ENCODE results near the gene CIRBP.

The CIRBP gene

GRCh38 chr19:1273263-1274041 lies 4.3 kb downstream of the CIRBP start:
- ChIA-PET CTCF (interaction anchor here (0.6 to 4.3 kb wide), 5 partner anchors 29 to 198 kb away, joined by 3 to 46 read pairs (median 9); partner anchors contain the start of gene ATP5F1D), POLR2A (interaction anchor here (0.8 to 2.5 kb wide), 5 partner anchors 7 to 29 kb away, joined by 3 to 12 read pairs (median 9); no protein-coding TSS in a partner anchor)
- TF ChIP-seq CTCF (IDR thresholded peaks at IDR 0.05; ENCODE audit: insufficient read depth, low read length, missing control alignments) = no peak
- no peak for DNase-seq (ENCODE audit: low read depth, low spot score)
- H3K4me3 ChIP-seq (ENCODE audit: low read depth, low read length) = no peak overlapping the region

GRCh38 chr19:1274081-1274851 lies 5.1 kb downstream of the CIRBP start:
- ChIA-PET POLR2A (interaction anchor here (1.4 to 2.5 kb wide), 3 partner anchors 8 to 30 kb away, joined by 9 to 12 read pairs (median 10); no protein-coding TSS in a partner anchor), CTCF (interaction anchor here (0.9 to 4.3 kb wide), 3 partner anchors 30 to 163 kb away, joined by 3 to 46 read pairs (median 10); no protein-coding TSS in a partner anchor)
- TF ChIP-seq CTCF (IDR thresholded peaks at IDR 0.05; ENCODE audit: insufficient read depth, low read length, missing control alignments) = no peak
- peak overlapping the region; percentile 53 for H3K4me3 ChIP-seq (ENCODE audit: low read depth, low read length)
- DNase-seq (ENCODE audit: low read depth, low spot score) = no peak

GRCh38 chr19:1274852-1275259 lies 5.7 kb downstream of the CIRBP start:
- no peak for DNase-seq (ENCODE audit: low read depth, low spot score)
- TF ChIP-seq CTCF (IDR thresholded peaks at IDR 0.05; ENCODE audit: insufficient read depth, low read length, missing control alignments) = no peak
- H3K4me3 ChIP-seq (ENCODE audit: low read depth, low read length) = peak overlapping the region; percentile 53
- ChIA-PET CTCF (interaction anchor here (0.9 to 4.3 kb wide), 4 partner anchors 8 to 34 kb away, joined by 3 to 46 read pairs (median 8); no protein-coding TSS in a partner anchor), POLR2A (interaction anchor here (0.6 to 2.5 kb wide), 9 partner anchors 9 to 193 kb away, joined by 3 to 12 read pairs (median 5); a partner anchor contains a TSS)

- H3K4me3 ChIP-seq (ENCODE audit: low read depth, low read length) = peak within 1 kb of the TSS; percentile 70
- POLR2A ChIA-PET = interaction anchor here (0.6 to 2.5 kb wide), 9 partner anchors 9 to 193 kb away, joined by 3 to 10 read pairs (median 4); partner anchors contain the start of gene DAZAP1
- DNase-seq (ENCODE audit: low read depth, low spot score) = peak; percentile 80
- no peak for TF ChIP-seq CTCF (IDR thresholded peaks at IDR 0.05; ENCODE audit: insufficient read depth, low read length, missing control alignments)
- CTCF ChIA-PET = interaction anchor here (1.0 to 1.8 kb wide), 3 partner anchors 9 to 31 kb away, joined by 3 to 11 read pairs (median 4); no protein-coding TSS in a partner anchor
Observed at GRCh38 chr19:1275260-1275975, 6.3 kb downstream of the CIRBP start, which contains the start of gene FAM174C. TSS of gene FAM174C (plus strand) at chr19:1275530. CDS start at chr19:1275550, 20 bp downstream.

GRCh38 chr19:1275976-1276627 lies 7.0 kb downstream of the CIRBP start:
- ChIA-PET POLR2A (no interaction called here), CTCF (interaction anchor here (1.0 to 1.8 kb wide), 2 partner anchors 11 to 32 kb away, joined by 3 to 11 read pairs; no protein-coding TSS in a partner anchor)
- TF ChIP-seq CTCF (IDR thresholded peaks at IDR 0.05; ENCODE audit: insufficient read depth, low read length, missing control alignments) = no peak
- peak overlapping the region; percentile 70 for H3K4me3 ChIP-seq (ENCODE audit: low read depth, low read length)
- no peak for DNase-seq (ENCODE audit: low read depth, low spot score)
